Stimulated activated memory B cell treated with anti-CD40 and anti-IgM and Interleukin-4, amounts not matched to agents 10 μg/mL and 1 μg/mL and 100 μg/mL, for 72 hours (primary cell): Measurements from ENCODE around the gene GRSF1.
A peak's percentile ranks its signal among the peaks of the same experiment; 100 is the strongest.
"Not testable (repeated sequence)": the region's sequence is repeated elsewhere in the genome, so short reads cannot be mapped to it uniquely, and the experiment has no call there.

Experiments used
- ATAC-seq: fragments of 150-1000 bp; cut with Tn5 transposase; 2 replicates; pipeline ENCODE4 v1.10.0; 2021
- H3K27ac Mint-ChIP-seq: one replicate; pipeline ENCODE4 v1.8.0; 2022; ENCODE audit warnings: mild to moderate bottlenecking, mixed read lengths
- H3K27me3 Mint-ChIP-seq: one replicate; pipeline ENCODE4 v1.8.0; 2022; ENCODE audit warnings: mixed read lengths
- H3K36me3 Mint-ChIP-seq: one replicate; pipeline ENCODE4 v1.8.0; 2022; ENCODE audit warnings: mixed read lengths
- H3K4me1 Mint-ChIP-seq: one replicate; pipeline ENCODE4 v1.8.0; 2022; ENCODE audit warnings: mixed read lengths
- H3K4me3 Mint-ChIP-seq: one replicate; pipeline ENCODE4 v1.8.0; 2022; ENCODE audit warnings: mild to moderate bottlenecking, moderate library complexity, mixed read lengths
- H3K9me3 Mint-ChIP-seq: one replicate; pipeline ENCODE4 v1.8.0; 2022; ENCODE audit warnings: mixed read lengths

Gene GRSF1

GRCh38 chr4:70841951-70842350 is 2.3 kb upstream of the GRSF1 start:
- Mint-ChIP-seq H3K36me3 (peaks cover under 1% of the 10 kb centered on the region), H3K27me3 (no peaks in the 10 kb centered on the region), H3K4me1 (peaks cover 57% of the 10 kb centered on the region), H3K9me3 (no peaks in the 10 kb centered on the region), H3K4me3 (peak overlapping the region; percentile 59), H3K27ac (peak overlapping the region; percentile 96)
- no peak for ATAC-seq

- Mint-ChIP-seq H3K27me3 (no peaks in the 10 kb centered on the region), H3K36me3 (peaks cover 8% of the 10 kb centered on the region), H3K9me3 (no peaks in the 10 kb centered on the region), H3K4me3 (no peak overlapping the region), H3K4me1 (peaks cover 57% of the 10 kb centered on the region), H3K27ac (peak overlapping the region; percentile 96)
- no peak for ATAC-seq
These were observed 1.5 kb upstream of the GRSF1 start for GRCh38 chr4:70841211-70841610.

GRCh38 chr4:70840631-70841030 is 941 bp upstream of the GRSF1 start:
- H3K4me3 Mint-ChIP-seq, H3K27me3 Mint-ChIP-seq, H3K36me3 Mint-ChIP-seq, ATAC-seq, H3K9me3 Mint-ChIP-seq: not testable (repeated sequence)
- Mint-ChIP-seq H3K4me1 (peaks cover 56% of the 10 kb centered on the region), H3K27ac (peak overlapping the region; percentile 96)

GRCh38 chr4:70840137-70840536 is 447 bp upstream of the GRSF1 start:
- not testable (repeated sequence) for H3K27me3 Mint-ChIP-seq, ATAC-seq, H3K9me3 Mint-ChIP-seq, H3K36me3 Mint-ChIP-seq
- H3K4me1 Mint-ChIP-seq = peaks cover 56% of the 10 kb centered on the region
- H3K4me3 Mint-ChIP-seq = peak overlapping the region; percentile 31
- peak overlapping the region; percentile 92 for H3K27ac Mint-ChIP-seq

- peak overlapping the region; percentile 92 for H3K27ac Mint-ChIP-seq
- H3K4me1 Mint-ChIP-seq = peaks cover 43% of the 10 kb centered on the region
- peak overlapping the region; percentile 87 for H3K4me3 Mint-ChIP-seq
- ATAC-seq = peak; percentile 64
- peaks cover 14% of the 10 kb centered on the region for H3K36me3 Mint-ChIP-seq
- no peaks in the 10 kb centered on the region for H3K27me3 Mint-ChIP-seq
- H3K9me3 Mint-ChIP-seq = no peaks in the 10 kb centered on the region
These were observed 763 bp downstream of the GRSF1 start for GRCh38 chr4:70838666-70839588.

GRCh38 chr4:70838204-70838603 is 1.5 kb downstream of the GRSF1 start:
- Mint-ChIP-seq H3K9me3 (no peaks in the 10 kb centered on the region), H3K27me3 (no peaks in the 10 kb centered on the region), H3K4me1 (peaks cover 36% of the 10 kb centered on the region), H3K27ac (peak overlapping the region; percentile 92), H3K4me3 (peak overlapping the region; percentile 87), H3K36me3 (peaks cover 18% of the 10 kb centered on the region)
- ATAC-seq = no peak

- no peak for ATAC-seq
- Mint-ChIP-seq H3K4me1 (peaks cover 15% of the 10 kb centered on the region), H3K4me3 (peak overlapping the region; percentile 29), H3K36me3 (peaks cover 36% of the 10 kb centered on the region), H3K27ac (no peak overlapping the region), H3K9me3 (no peaks in the 10 kb centered on the region), H3K27me3 (no peaks in the 10 kb centered on the region)
These were observed 3.6 kb downstream of the GRSF1 start for GRCh38 chr4:70836081-70836480.

GRCh38 chr4:70833675-70834074 is 6.0 kb downstream of the GRSF1 start:
- Mint-ChIP-seq H3K27me3 (no peaks in the 10 kb centered on the region), H3K36me3 (peaks cover 55% of the 10 kb centered on the region), H3K9me3 (no peaks in the 10 kb centered on the region), H3K4me3 (no peak overlapping the region), H3K4me1 (peaks cover 10% of the 10 kb centered on the region), H3K27ac (no peak overlapping the region)
- no peak for ATAC-seq

GRCh38 chr4:70831293-70831692 is 8.4 kb downstream of the GRSF1 start:
- Mint-ChIP-seq H3K27me3 (no peaks in the 10 kb centered on the region), H3K4me1 (peaks cover under 1% of the 10 kb centered on the region), H3K9me3 (no peaks in the 10 kb centered on the region), H3K4me3 (no peak overlapping the region), H3K27ac (no peak overlapping the region), H3K36me3 (peaks cover 66% of the 10 kb centered on the region)
- ATAC-seq = no peak

GRCh38 chr4:70830054-70830453 is 9.6 kb downstream of the GRSF1 start:
- peaks cover 78% of the 10 kb centered on the region for H3K36me3 Mint-ChIP-seq
- no peak overlapping the region for H3K4me3 Mint-ChIP-seq
- no peaks in the 10 kb centered on the region for H3K4me1 Mint-ChIP-seq
- H3K27ac Mint-ChIP-seq = no peak overlapping the region
- H3K27me3 Mint-ChIP-seq = no peaks in the 10 kb centered on the region
- no peaks in the 10 kb centered on the region for H3K9me3 Mint-ChIP-seq
- ATAC-seq = no peak

- Mint-ChIP-seq H3K36me3 (peaks cover 78% of the 10 kb centered on the region), H3K27ac (no peak overlapping the region)
These were observed 10.2 kb downstream of the GRSF1 start for GRCh38 chr4:70829492-70829891.

GRCh38 chr4:70829015-70829414 is 10.7 kb downstream of the GRSF1 start:
- Mint-ChIP-seq H3K27me3 (no peaks in the 10 kb centered on the region), H3K36me3 (peaks cover 82% of the 10 kb centered on the region), H3K4me1 (no peaks in the 10 kb centered on the region), H3K9me3 (no peaks in the 10 kb centered on the region), H3K4me3 (no peak overlapping the region), H3K27ac (no peak overlapping the region)
- no peak for ATAC-seq

More at GRCh38 chr4:70829492-70829891, 10.2 kb downstream of the GRSF1 start:
- no peaks in the 10 kb centered on the region for H3K27me3 Mint-ChIP-seq
- no peak for ATAC-seq
- H3K9me3 Mint-ChIP-seq = no peaks in the 10 kb centered on the region
- no peaks in the 10 kb centered on the region for H3K4me1 Mint-ChIP-seq
- H3K4me3 Mint-ChIP-seq = no peak overlapping the region

- H3K9me3 Mint-ChIP-seq = no peaks in the 10 kb centered on the region
- H3K4me3 Mint-ChIP-seq = no peak overlapping the region
- peaks cover 51% of the 10 kb centered on the region for H3K36me3 Mint-ChIP-seq
- no peaks in the 10 kb centered on the region for H3K27me3 Mint-ChIP-seq
- ATAC-seq = no peak
- no peak overlapping the region for H3K27ac Mint-ChIP-seq
- H3K4me1 Mint-ChIP-seq = peaks cover 11% of the 10 kb centered on the region
These were observed 20.8 kb downstream of the GRSF1 start for GRCh38 chr4:70818921-70819320.

- H3K4me3 Mint-ChIP-seq = no peak overlapping the region
- H3K27ac Mint-ChIP-seq = no peak overlapping the region
- no peaks in the 10 kb centered on the region for H3K9me3 Mint-ChIP-seq
- peaks cover 11% of the 10 kb centered on the region for H3K4me1 Mint-ChIP-seq
- ATAC-seq = peak; percentile 55
- H3K27me3 Mint-ChIP-seq = no peaks in the 10 kb centered on the region
- peaks cover 47% of the 10 kb centered on the region for H3K36me3 Mint-ChIP-seq
These were observed 21.4 kb downstream of the GRSF1 start for GRCh38 chr4:70818173-70818855.

GRCh38 chr4:70816894-70817293 is 22.8 kb downstream of the GRSF1 start:
- no peak for ATAC-seq
- no peaks in the 10 kb centered on the region for H3K27me3 Mint-ChIP-seq
- H3K4me3 Mint-ChIP-seq = no peak overlapping the region
- H3K9me3 Mint-ChIP-seq = no peaks in the 10 kb centered on the region
- H3K36me3 Mint-ChIP-seq = peaks cover 33% of the 10 kb centered on the region
- no peak overlapping the region for H3K27ac Mint-ChIP-seq
- H3K4me1 Mint-ChIP-seq = peaks cover 11% of the 10 kb centered on the region

- Mint-ChIP-seq H3K36me3 (peaks cover 28% of the 10 kb centered on the region), H3K27ac (no peak overlapping the region), H3K27me3 (no peaks in the 10 kb centered on the region), H3K9me3 (no peaks in the 10 kb centered on the region), H3K4me1 (peaks cover 11% of the 10 kb centered on the region), H3K4me3 (no peak overlapping the region)
- no peak for ATAC-seq
These were observed 24.3 kb downstream of the GRSF1 start for GRCh38 chr4:70815370-70815769.
